ENCODE data around the gene SPINT2. TPM values are rescaled to one million over a fixed set of nuclear protein-coding genes. Genes with fewer than 3 reads are reported as not detected.

The SPINT2 gene
- total RNA-seq, 4 donors from 2014 or later: 11.8 to 72.8 (median 29.4) TPM

DNA sequence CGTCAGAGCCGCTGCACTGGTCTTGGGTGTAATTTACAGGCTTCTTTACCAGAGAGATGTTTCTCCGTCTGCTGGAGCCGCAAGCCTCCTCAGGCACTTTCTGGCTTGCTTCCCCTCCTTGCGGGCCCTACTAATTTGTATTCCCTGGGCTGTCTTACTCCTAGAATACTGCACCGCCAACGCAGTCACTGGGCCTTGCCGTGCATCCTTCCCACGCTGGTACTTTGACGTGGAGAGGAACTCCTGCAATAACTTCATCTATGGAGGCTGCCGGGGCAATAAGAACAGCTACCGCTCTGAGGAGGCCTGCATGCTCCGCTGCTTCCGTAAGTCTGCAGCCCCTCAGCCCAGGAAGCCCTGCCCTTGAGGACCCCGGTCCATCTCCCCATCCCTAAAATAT lies 25.6 kb downstream of the SPINT2 start:
- Histone ChIP-seq H3K9me3 (no peaks in the 10 kb centered on the region), H3K27me3 (no peaks in the 10 kb centered on the region), H3K4me3 (no peak overlapping the region), H3K4me1 (no peaks in the 10 kb centered on the region), H3K36me3 (no peaks in the 10 kb centered on the region), H3K27ac (no peak overlapping the region)
- intact Hi-C loops (cut with DNase I; ENCODE audit: low total_unique reads): no loop called here
- DNase-seq: no peak
- TF ChIP-seq, protein P1, sequence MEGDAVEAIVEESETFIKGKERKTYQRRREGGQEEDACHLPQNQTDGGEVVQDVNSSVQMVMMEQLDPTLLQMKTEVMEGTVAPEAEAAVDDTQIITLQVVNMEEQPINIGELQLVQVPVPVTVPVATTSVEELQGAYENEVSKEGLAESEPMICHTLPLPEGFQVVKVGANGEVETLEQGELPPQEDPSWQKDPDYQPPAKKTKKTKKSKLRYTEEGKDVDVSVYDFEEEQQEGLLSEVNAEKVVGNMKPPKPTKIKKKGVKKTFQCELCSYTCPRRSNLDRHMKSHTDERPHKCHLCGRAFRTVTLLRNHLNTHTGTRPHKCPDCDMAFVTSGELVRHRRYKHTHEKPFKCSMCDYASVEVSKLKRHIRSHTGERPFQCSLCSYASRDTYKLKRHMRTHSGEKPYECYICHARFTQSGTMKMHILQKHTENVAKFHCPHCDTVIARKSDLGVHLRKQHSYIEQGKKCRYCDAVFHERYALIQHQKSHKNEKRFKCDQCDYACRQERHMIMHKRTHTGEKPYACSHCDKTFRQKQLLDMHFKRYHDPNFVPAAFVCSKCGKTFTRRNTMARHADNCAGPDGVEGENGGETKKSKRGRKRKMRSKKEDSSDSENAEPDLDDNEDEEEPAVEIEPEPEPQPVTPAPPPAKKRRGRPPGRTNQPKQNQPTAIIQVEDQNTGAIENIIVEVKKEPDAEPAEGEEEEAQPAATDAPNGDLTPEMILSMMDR (IDR thresholded peaks at IDR 0.05): no peak
- no peak for TF ChIP-seq POLR2A (IDR thresholded peaks at IDR 0.05)

DNA sequence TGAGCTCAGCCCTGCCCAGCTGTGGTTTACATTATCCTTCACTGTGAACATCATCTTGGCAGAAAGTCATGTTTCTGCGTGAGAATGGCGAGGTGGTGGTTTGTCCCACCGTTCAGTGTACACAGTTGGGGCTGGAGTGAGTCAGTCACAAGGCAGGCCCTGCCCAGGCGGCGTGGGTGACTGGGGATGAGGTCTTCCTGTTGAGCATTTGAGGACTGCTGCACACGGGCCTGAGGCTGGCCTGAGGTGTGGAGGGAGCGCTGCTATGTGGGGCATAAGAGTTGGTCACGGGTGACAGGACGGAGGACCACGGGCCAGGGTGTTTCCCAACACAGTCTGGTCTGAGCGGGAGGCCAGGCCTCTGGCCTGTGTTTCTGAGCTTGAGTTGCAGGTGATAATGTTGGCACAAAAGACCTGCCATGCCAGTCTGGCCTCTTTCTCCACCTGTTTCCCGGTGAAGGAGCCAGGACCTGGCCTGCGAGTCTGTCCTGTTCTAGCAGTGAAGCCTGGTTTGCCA lies 26.3 kb downstream of the SPINT2 start:
- no peak overlapping the region for H3K4me3 ChIP-seq
- TF ChIP-seq POLR2A (IDR thresholded peaks at IDR 0.05): peak in 1 of 2 donors; percentile 12
- TF ChIP-seq, protein P1 (IDR thresholded peaks at IDR 0.05): no peak
- no peak overlapping the region for H3K27ac ChIP-seq
- H3K27me3 ChIP-seq: no peaks in the 10 kb centered on the region
- no peaks in the 10 kb centered on the region for H3K9me3 ChIP-seq
- no peak for DNase-seq
- no peaks in the 10 kb centered on the region for H3K4me1 ChIP-seq
- intact Hi-C loops (cut with DNase I; ENCODE audit: low total_unique reads): no loop called here
- no peaks in the 10 kb centered on the region for H3K36me3 ChIP-seq

DNA sequence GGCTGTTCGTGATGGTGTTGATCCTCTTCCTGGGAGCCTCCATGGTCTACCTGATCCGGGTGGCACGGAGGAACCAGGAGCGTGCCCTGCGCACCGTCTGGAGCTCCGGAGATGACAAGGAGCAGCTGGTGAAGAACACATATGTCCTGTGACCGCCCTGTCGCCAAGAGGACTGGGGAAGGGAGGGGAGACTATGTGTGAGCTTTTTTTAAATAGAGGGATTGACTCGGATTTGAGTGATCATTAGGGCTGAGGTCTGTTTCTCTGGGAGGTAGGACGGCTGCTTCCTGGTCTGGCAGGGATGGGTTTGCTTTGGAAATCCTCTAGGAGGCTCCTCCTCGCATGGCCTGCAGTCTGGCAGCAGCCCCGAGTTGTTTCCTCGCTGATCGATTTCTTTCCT lies 27.5 kb downstream of the SPINT2 start:
- Histone ChIP-seq H3K4me3 (no peak overlapping the region), H3K36me3 (no peaks in the 10 kb centered on the region), H3K9me3 (no peaks in the 10 kb centered on the region), H3K27ac (no peak overlapping the region), H3K4me1 (no peaks in the 10 kb centered on the region), H3K27me3 (no peaks in the 10 kb centered on the region)
- no peak for DNase-seq
- no peak for TF ChIP-seq POLR2A (IDR thresholded peaks at IDR 0.05)
- TF ChIP-seq, protein P1 (IDR thresholded peaks at IDR 0.05): no peak
- intact Hi-C loops (cut with DNase I; ENCODE audit: low total_unique reads): no loop called here

DNA sequence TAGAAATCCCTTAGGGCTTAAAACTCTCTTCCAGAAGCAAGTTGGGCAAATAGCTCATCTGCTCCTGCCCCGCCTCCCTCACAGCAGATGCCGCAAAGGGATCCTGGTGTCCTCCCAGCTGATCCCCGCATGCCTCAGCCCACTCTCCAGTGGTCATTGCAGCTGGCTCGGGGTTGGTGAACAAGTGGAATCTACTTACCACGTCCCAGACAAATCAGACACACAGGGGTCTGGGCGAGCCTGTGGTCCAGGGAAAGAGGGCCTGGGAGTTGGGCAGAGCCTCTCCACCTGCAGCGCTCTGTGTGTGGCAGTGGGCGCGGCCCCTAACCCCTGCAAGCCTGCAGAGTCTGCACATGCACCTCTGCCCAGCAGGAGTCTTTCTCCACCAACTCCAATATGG lies 28.9 kb downstream of the SPINT2 start:
- Histone ChIP-seq H3K4me3 (no peak overlapping the region), H3K36me3 (no peaks in the 10 kb centered on the region), H3K4me1 (no peaks in the 10 kb centered on the region), H3K27ac (no peak overlapping the region), H3K9me3 (no peaks in the 10 kb centered on the region), H3K27me3 (no peaks in the 10 kb centered on the region)
- intact Hi-C loops (cut with DNase I; ENCODE audit: low total_unique reads): no loop called here
- DNase-seq: no peak
- TF ChIP-seq POLR2A (IDR thresholded peaks at IDR 0.05): no peak
- TF ChIP-seq, protein P1 (IDR thresholded peaks at IDR 0.05): no peak

DNA sequence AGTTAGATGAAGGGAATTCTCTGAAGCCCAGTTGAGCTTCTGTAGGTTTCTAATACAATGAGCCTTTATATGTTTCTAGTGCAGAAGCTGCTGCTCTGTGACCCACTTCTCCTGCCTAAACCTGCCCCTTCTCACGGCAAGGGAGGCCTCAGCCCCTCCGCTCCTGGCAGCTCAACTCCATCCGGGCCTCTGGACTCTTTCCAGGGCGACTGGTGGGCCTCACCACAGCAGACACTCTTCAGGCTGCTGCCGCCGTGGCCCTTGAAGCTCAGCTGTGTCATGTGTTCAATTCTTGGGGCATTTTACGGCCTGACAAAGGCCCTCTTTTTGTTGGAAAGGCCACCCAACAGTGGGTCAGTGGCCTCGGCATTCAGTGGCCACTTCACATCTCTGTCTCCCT lies 29.7 kb downstream of the SPINT2 start:
- Histone ChIP-seq H3K4me3 (no peak overlapping the region), H3K36me3 (no peaks in the 10 kb centered on the region), H3K9me3 (no peaks in the 10 kb centered on the region), H3K4me1 (no peaks in the 10 kb centered on the region), H3K27me3 (no peaks in the 10 kb centered on the region), H3K27ac (no peak overlapping the region)
- no peak for TF ChIP-seq POLR2A (IDR thresholded peaks at IDR 0.05)
- TF ChIP-seq, protein P1 (IDR thresholded peaks at IDR 0.05): no peak
- no peak for DNase-seq
- intact Hi-C loops (cut with DNase I; ENCODE audit: low total_unique reads): no loop called here
